ENCODE results near the gene GLIS1. TPM values are rescaled to one million over a fixed set of nuclear protein-coding genes. Genes with fewer than 3 reads are reported as not detected.

GLIS1 gene
- total and polyA plus RNA-seq, 8 donors, result 0.20 to 4.8 (median 0.55) TPM; not detected in 1

- Histone ChIP-seq H3K4me1 (peaks cover 7 to 23% (median 15%) of the 10 kb centered on the region in 4 donors), H3K9me3 (no peaks in the 10 kb centered on the region), H3K4me3 (no peak overlapping the region), H3K27me3 (peaks cover 0 to 6% (median 0%) of the 10 kb centered on the region in 3 donors), H3K27ac (peak overlapping the region in 3 of 5 donors; percentile 40 to 66 (median 50)), H3K36me3 (no peaks in the 10 kb centered on the region)
- TF ChIP-seq EP300 (IDR thresholded peaks at IDR 0.05) (no peak), POLR2AphosphoS5 (IDR thresholded peaks at IDR 0.05) (no peak)
- intact Hi-C loops (cut with DNase I; ENCODE audit: low total_unique reads), result no loop called here
- 72 to 85% (median 79%) methylated on average over 20 of the region's 20 CpGs for WGBS, 5 donors
- DNase-seq, result peak; percentile 17 to 74
These were observed 148.1 kb downstream of the GLIS1 start for GRCh38 chr1:53590531-53591515.

- WGBS, 5 donors, result 75 to 91% (median 80%) methylated on average over 4 of the region's 4 CpGs
- Histone ChIP-seq H3K27ac (peak overlapping the region in 2 of 5 donors; percentile 10 to 66), H3K4me3 (no peak overlapping the region), H3K9me3 (no peaks in the 10 kb centered on the region), H3K36me3 (no peaks in the 10 kb centered on the region), H3K4me1 (peaks cover 7 to 28% (median 17%) of the 10 kb centered on the region in 4 donors), H3K27me3 (peaks cover 0 to 6% (median 0%) of the 10 kb centered on the region in 3 donors)
- peak; percentile 4 to 17 for DNase-seq
- intact Hi-C loops (cut with DNase I; ENCODE audit: low total_unique reads), result no loop called here
- no peak for TF ChIP-seq EP300 (IDR thresholded peaks at IDR 0.05)
- TF ChIP-seq POLR2AphosphoS5 (IDR thresholded peaks at IDR 0.05), result no peak
- no peak for TF ChIP-seq CTCF (IDR thresholded peaks at IDR 0.05)
- TF ChIP-seq POLR2A (IDR thresholded peaks at IDR 0.05), result no peak
These were observed 148.9 kb downstream of the GLIS1 start for GRCh38 chr1:53590104-53590503.

- peaks cover 7 to 30% (median 16%) of the 10 kb centered on the region in 4 donors for H3K4me1 ChIP-seq
- DNase-seq, result peak; percentile 0 to 22
- H3K4me3 ChIP-seq, result no peak overlapping the region
- no peaks in the 10 kb centered on the region for H3K9me3 ChIP-seq
- WGBS, 5 donors, result 85 to 95% (median 89%) methylated on average over 11 of the region's 11 CpGs
- TF ChIP-seq CTCF (IDR thresholded peaks at IDR 0.05) (no peak), POLR2A (IDR thresholded peaks at IDR 0.05) (no peak), EP300 (IDR thresholded peaks at IDR 0.05) (no peak), POLR2AphosphoS5 (IDR thresholded peaks at IDR 0.05) (no peak)
- peaks cover 0 to 6% (median 0%) of the 10 kb centered on the region in 3 donors for H3K27me3 ChIP-seq
- peak overlapping the region in 1 of 5 donors; percentile 66 for H3K27ac ChIP-seq
- intact Hi-C loops (cut with DNase I; ENCODE audit: low total_unique reads), result no loop called here
- H3K36me3 ChIP-seq, result no peaks in the 10 kb centered on the region
These were observed 149.7 kb downstream of the GLIS1 start for GRCh38 chr1:53589043-53589887.

GRCh38 chr1:53588053-53588779 is 150.7 kb downstream of the GLIS1 start:
- peak in 1 of 2 donors; percentile 14 for DNase-seq
- intact Hi-C loops (cut with DNase I; ENCODE audit: low total_unique reads), result no loop called here
- WGBS, 5 donors, result 73 to 86% (median 85%) methylated on average over 6 of the region's 6 CpGs
- Histone ChIP-seq H3K27ac (no peak overlapping the region), H3K4me1 (peaks cover 7 to 24% (median 12%) of the 10 kb centered on the region in 4 donors), H3K4me3 (no peak overlapping the region), H3K36me3 (no peaks in the 10 kb centered on the region), H3K9me3 (no peaks in the 10 kb centered on the region), H3K27me3 (no peaks in the 10 kb centered on the region)
- TF ChIP-seq POLR2A (IDR thresholded peaks at IDR 0.05) (no peak), CTCF (IDR thresholded peaks at IDR 0.05) (no peak), EP300 (IDR thresholded peaks at IDR 0.05) (no peak), POLR2AphosphoS5 (IDR thresholded peaks at IDR 0.05) (no peak)

All from stomach (tissue), 9 donors.